HFFc6 (cell line): ENCODE data around the gene ACTL10. TPM values are rescaled to one million over a fixed set of nuclear protein-coding genes. Genes with fewer than 3 reads are reported as not detected.

Experiments
- DNase-seq: peaks from one replicate; pipeline ENCODE4 v3.0.0-alpha.2; 2018
- H3K27ac Mint-ChIP-seq: 2 replicates; pipeline ENCODE4 v1.8.0; 2020; ENCODE audit warnings: mild to moderate bottlenecking, mixed read lengths
- H3K27me3 Mint-ChIP-seq: 2 replicates; pipeline ENCODE4 v1.8.0; 2021; ENCODE audit warnings: mild to moderate bottlenecking, moderate library complexity, mixed read lengths; ENCODE audit not compliant: insufficient read depth
- H3K36me3 Mint-ChIP-seq: 2 replicates; pipeline ENCODE4 v1.8.0; 2021; ENCODE audit warnings: low read depth, mixed read lengths
- H3K4me1 Mint-ChIP-seq: 2 replicates; pipeline ENCODE4 v1.8.0; 2020; ENCODE audit warnings: low read depth, mixed read lengths
- H3K4me3 Mint-ChIP-seq: 2 replicates; pipeline ENCODE4 v1.8.0; 2020; ENCODE audit warnings: mild to moderate bottlenecking, moderate library complexity, mixed read lengths
- H3K9me3 Mint-ChIP-seq: 2 replicates; pipeline ENCODE4 v1.8.0; 2020; ENCODE audit warnings: mild to moderate bottlenecking, mixed read lengths
- total RNA-seq, 6 experiments: library from RNA; stranded (reverse); fragmentation: NEBNext Ultra II Directional; extraction: Animal tissue kit (Norgen Biotek cat#: 25700); gene quantifications; 2 replicates in 1 of 6; 3 replicates in 5 of 6; pipeline ENCODE4 v1.2.3, GENCODE V29; 2021
- TF ChIP-seq, protein P1 (sequence below): fragments of 200-600 bp; sonication (generic); IDR thresholded peaks from 2 replicates; pipeline ENCODE4 v1.5.0; 2021; ENCODE audit warnings: antibody characterized with exemption, mild to moderate bottlenecking

The ACTL10 gene
- total RNA-seq, 6 experiments from 2014 or later = 1.6 to 2.3 (median 1.8) TPM

DNA sequence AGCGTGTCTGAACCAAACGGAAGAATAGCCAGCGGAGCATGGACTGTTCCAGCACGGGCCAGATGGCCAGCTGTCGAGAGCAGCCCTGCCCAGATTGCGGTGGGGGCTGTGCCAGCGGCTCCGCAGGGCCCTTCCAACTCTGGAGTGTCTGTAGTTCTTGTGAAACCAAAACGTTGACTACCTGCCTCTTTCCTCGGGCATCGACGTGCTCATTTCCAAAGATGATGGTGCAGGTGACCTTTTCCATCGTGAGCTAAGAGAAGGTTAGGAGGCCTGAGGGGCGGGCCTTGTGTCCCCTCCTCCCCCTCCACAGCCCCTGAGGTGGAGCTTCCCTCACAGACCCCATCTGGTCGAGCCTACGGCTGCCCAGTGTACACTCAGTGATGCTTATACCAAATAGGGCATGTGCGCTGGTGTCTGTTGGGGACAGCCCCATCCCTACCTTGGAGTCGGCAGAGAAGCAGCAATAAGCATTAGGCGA, 17.5 kb upstream of the ACTL10 start:
- H3K27ac Mint-ChIP-seq = no peak overlapping the region

GRCh38 chr20:33650111-33650752, 16.5 kb upstream of the ACTL10 start:
- no peak overlapping the region for H3K27ac Mint-ChIP-seq
- H3K4me1 Mint-ChIP-seq = peaks cover 17% of the 10 kb centered on the region
- H3K27me3 Mint-ChIP-seq = peaks cover 4% of the 10 kb centered on the region; the same call in 1 of the 2 replicates
- TF ChIP-seq, protein P1, sequence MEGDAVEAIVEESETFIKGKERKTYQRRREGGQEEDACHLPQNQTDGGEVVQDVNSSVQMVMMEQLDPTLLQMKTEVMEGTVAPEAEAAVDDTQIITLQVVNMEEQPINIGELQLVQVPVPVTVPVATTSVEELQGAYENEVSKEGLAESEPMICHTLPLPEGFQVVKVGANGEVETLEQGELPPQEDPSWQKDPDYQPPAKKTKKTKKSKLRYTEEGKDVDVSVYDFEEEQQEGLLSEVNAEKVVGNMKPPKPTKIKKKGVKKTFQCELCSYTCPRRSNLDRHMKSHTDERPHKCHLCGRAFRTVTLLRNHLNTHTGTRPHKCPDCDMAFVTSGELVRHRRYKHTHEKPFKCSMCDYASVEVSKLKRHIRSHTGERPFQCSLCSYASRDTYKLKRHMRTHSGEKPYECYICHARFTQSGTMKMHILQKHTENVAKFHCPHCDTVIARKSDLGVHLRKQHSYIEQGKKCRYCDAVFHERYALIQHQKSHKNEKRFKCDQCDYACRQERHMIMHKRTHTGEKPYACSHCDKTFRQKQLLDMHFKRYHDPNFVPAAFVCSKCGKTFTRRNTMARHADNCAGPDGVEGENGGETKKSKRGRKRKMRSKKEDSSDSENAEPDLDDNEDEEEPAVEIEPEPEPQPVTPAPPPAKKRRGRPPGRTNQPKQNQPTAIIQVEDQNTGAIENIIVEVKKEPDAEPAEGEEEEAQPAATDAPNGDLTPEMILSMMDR = no peak
- DNase-seq = no peak
- no peak overlapping the region for H3K4me3 Mint-ChIP-seq
- H3K36me3 Mint-ChIP-seq = peaks cover 6% of the 10 kb centered on the region; the same call in 1 of the 2 replicates
- H3K9me3 Mint-ChIP-seq = no peaks in the 10 kb centered on the region

More for the DNA sequence above, 17.5 kb upstream of the ACTL10 start:
- H3K4me1 Mint-ChIP-seq = peaks cover 17% of the 10 kb centered on the region
- no peak overlapping the region for H3K4me3 Mint-ChIP-seq
- peaks cover 7% of the 10 kb centered on the region; the same call in 1 of the 2 replicates for H3K36me3 Mint-ChIP-seq
- peaks cover under 1% of the 10 kb centered on the region; the same call in 1 of the 2 replicates for H3K27me3 Mint-ChIP-seq
- TF ChIP-seq, protein P1 = no peak
- DNase-seq = no peak
- no peaks in the 10 kb centered on the region for H3K9me3 Mint-ChIP-seq

DNA sequence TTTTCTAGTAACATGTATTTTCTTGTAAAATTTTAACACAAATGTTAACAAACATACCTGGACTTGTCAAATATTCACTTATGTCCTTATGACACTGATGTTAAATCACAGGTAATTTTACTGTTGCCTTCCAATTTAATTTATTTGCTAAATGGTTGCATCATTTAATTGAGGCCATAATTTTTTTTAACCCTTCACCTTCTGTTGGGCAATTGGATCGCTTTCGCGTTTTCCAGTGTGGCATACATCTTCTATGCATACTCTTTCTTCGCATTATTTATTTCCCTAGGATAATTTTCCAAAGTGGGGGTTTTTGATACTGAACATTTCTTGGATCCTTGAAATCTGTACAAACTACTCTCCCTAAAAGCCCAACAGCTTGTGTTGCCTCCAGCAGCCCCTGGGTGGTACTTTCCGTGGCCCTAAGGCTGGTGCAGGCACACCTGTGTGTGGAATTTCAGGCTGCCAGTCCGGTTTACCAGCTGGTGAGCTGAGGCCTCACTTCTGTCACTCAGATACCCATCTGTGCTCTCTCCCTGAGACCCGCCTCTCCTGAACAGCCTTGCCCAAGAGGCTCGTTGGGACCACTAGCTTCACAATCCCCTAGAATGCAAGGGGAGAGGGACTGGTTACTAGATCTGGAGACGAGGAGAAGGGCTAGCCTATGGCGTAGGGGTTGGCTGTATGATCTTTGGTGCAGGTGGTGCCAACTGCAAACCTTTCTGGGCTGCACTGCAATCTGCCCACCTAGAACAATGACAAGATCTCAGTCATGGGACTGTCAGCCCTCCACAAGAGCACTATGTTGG, 15.8 kb upstream of the ACTL10 start:
- Mint-ChIP-seq H3K4me3 (no peak overlapping the region), H3K9me3 (no peaks in the 10 kb centered on the region), H3K36me3 (no peaks in the 10 kb centered on the region), H3K27ac (no peak overlapping the region), H3K27me3 (peaks cover 4% of the 10 kb centered on the region), H3K4me1 (peaks cover 17% of the 10 kb centered on the region)
- TF ChIP-seq, protein P1 = no peak
- DNase-seq = no peak

DNA sequence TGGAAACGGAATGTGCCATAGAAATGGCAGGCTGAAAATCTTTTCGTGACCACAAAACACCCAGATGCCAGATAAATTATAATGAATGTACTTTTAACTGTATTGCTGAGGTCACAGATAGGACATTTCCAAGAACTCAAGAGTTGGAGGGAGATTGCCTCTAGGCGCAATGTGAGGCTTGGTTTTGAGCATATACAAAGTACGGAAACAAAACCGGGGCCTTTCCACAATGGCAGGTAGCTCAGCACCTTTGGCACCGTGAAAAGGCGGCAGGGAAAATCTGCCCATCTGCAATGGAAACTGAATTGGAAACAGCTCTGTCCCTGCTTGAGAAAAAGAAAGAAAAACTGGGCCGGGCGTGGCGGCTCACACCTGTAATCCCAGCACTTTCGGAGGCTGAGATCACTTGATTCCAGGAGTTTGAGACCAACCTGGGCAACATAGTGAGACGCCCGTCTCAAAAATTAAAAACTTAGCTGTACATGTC, 15.1 kb upstream of the ACTL10 start:
- Mint-ChIP-seq H3K4me1 (peaks cover 17% of the 10 kb centered on the region), H3K27me3 (peaks cover 4% of the 10 kb centered on the region), H3K4me3 (no peak overlapping the region), H3K36me3 (no peaks in the 10 kb centered on the region), H3K9me3 (no peaks in the 10 kb centered on the region), H3K27ac (no peak overlapping the region)
- DNase-seq = no peak
- TF ChIP-seq, protein P1 = no peak

DNA sequence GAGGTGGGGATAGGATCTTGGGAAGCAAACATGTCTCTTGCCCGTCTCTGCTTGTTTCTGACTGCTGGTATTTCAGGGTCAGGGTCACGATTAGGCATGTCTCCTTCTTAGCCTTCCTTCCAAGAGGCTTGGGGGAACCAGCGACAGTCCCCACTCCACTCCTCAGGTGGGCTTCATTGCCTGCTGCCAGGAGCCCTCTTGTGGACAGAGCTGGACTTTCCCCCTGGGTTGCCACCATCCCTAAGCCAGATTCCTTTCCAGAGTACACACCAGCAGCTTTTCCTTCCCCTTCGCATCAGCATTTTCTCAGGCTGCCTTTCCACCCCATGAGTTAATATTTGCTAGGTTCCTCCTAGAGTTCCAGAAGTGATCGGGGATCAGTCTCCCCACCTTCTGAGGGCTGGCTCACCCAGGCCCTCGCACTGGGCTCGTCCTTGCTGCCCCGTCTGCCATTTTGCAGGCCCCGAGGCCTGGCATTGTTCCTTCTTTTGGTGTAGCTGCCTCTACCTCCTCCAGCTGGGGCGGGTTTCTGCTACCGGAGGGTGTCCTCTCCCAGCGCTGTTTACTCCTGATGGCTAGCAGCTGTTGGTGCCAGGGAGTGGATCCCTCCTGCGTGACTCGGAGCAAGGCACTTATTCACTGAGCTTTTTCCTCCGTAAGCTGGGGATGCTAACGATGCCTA, 13.4 kb upstream of the ACTL10 start:
- H3K9me3 Mint-ChIP-seq = no peaks in the 10 kb centered on the region
- H3K4me3 Mint-ChIP-seq = peak overlapping the region; percentile 65
- H3K27ac Mint-ChIP-seq = peak overlapping the region; percentile 62
- DNase-seq = peak; percentile 46
- H3K27me3 Mint-ChIP-seq = peaks cover 4% of the 10 kb centered on the region
- TF ChIP-seq, protein P1 = peak; percentile 86
- H3K4me1 Mint-ChIP-seq = peaks cover 7% of the 10 kb centered on the region; the same call in 1 of the 2 replicates
- no peaks in the 10 kb centered on the region for H3K36me3 Mint-ChIP-seq
